ENCODE measurements around the gene XAB2. TPM values are rescaled to one million over a fixed set of nuclear protein-coding genes. Genes with fewer than 3 reads are reported as not detected.

XAB2 gene
- total RNA-seq, 1 experiment from 2014 or later = 36.9 TPM

GRCh38 chr19:7602935-7603497, 26.3 kb downstream of the XAB2 start:
- intact Hi-C loops (cut with micrococcal nuclease; ENCODE audit: unreplicated experiment) = no loop called here
- ChIA-PET POLR2A (interaction anchor here (0.6 kb wide), 1 partner anchor 22 kb away, joined by 4 read pairs; no protein-coding TSS in a partner anchor), CTCF (no interaction called here)
- DNase-seq (ENCODE audit: low read depth, low spot score) = no peak
- no peak overlapping the region for H3K4me3 ChIP-seq (ENCODE audit: low read depth in 2 of 2, low read length in 2 of 2)
- H3K9me3 ChIP-seq (ENCODE audit: control insufficient read depth, insufficient read depth, low read depth, low read length) = no peaks in the 10 kb centered on the region
- BruUV-seq (replicated peaks) = no TSS peak
- H3K4me1 ChIP-seq (ENCODE audit: control insufficient read depth, insufficient read depth, low read length) = no peaks in the 10 kb centered on the region
- ATAC-seq = no peak
- no peaks in the 10 kb centered on the region for H3K36me3 ChIP-seq (ENCODE audit: control insufficient read depth, insufficient read depth, low read length)
- in situ Hi-C loops (cut with HindIII; ENCODE audit: low pct_unique_long_range_greater_than_20kb, low sequenced_read_pairs) = no loop called here
- no peak for TF ChIP-seq CTCF (IDR thresholded peaks at IDR 0.05)
- TF ChIP-seq SIN3A (IDR thresholded peaks at IDR 0.05; ENCODE audit: borderline replicate concordance, insufficient read depth, low read depth, low read length) = no peak
- TF ChIP-seq TCF7L2 (IDR thresholded peaks at IDR 0.05; ENCODE audit: low read depth, low read length) = no peak
- no peak for TF ChIP-seq REST (IDR thresholded peaks at IDR 0.05; ENCODE audit: insufficient read depth in 1 of 2, low read depth in 2 of 2, low read length in 1 of 2)
- TF ChIP-seq POLR2AphosphoS5 (IDR thresholded peaks at IDR 0.05; ENCODE audit: low read depth, low read length) = no peak
- H3K27ac ChIP-seq (ENCODE audit: low read length) = no peak overlapping the region
- no peaks in the 10 kb centered on the region for H3K27me3 ChIP-seq (ENCODE audit: control insufficient read depth, insufficient read depth, low read length)

GRCh38 chr19:7602240-7602934, 27.0 kb downstream of the XAB2 start:
- ChIA-PET CTCF (no interaction called here), POLR2A (interaction anchor here (0.6 kb wide), 1 partner anchor 21 kb away, joined by 4 read pairs; no protein-coding TSS in a partner anchor)
- H3K4me3 ChIP-seq (ENCODE audit: low read depth in 2 of 2, low read length in 2 of 2) = no peak overlapping the region
- no peak for ATAC-seq
- H3K4me1 ChIP-seq (ENCODE audit: control insufficient read depth, insufficient read depth, low read length) = no peaks in the 10 kb centered on the region
- no peaks in the 10 kb centered on the region for H3K9me3 ChIP-seq (ENCODE audit: control insufficient read depth, insufficient read depth, low read depth, low read length)
- no TSS peak for BruUV-seq (replicated peaks)
- DNase-seq (ENCODE audit: low read depth, low spot score) = no peak
- intact Hi-C loops (cut with micrococcal nuclease; ENCODE audit: unreplicated experiment) = no loop called here
- no peaks in the 10 kb centered on the region for H3K36me3 ChIP-seq (ENCODE audit: control insufficient read depth, insufficient read depth, low read length)
- TF ChIP-seq SIN3A (IDR thresholded peaks at IDR 0.05; ENCODE audit: borderline replicate concordance, insufficient read depth, low read depth, low read length) (no peak), POLR2AphosphoS5 (IDR thresholded peaks at IDR 0.05; ENCODE audit: low read depth, low read length) (no peak), REST (IDR thresholded peaks at IDR 0.05; ENCODE audit: insufficient read depth in 1 of 2, low read depth in 2 of 2, low read length in 1 of 2) (no peak), TCF7L2 (IDR thresholded peaks at IDR 0.05; ENCODE audit: low read depth, low read length) (no peak), CTCF (IDR thresholded peaks at IDR 0.05) (no peak)
- in situ Hi-C loops (cut with HindIII; ENCODE audit: low pct_unique_long_range_greater_than_20kb, low sequenced_read_pairs) = no loop called here
- H3K27me3 ChIP-seq (ENCODE audit: control insufficient read depth, insufficient read depth, low read length) = no peaks in the 10 kb centered on the region
- no peak overlapping the region for H3K27ac ChIP-seq (ENCODE audit: low read length)
